Brain microvascular endothelial cell (primary cell): ENCODE data around the gene CCL19.

Experiments used
- DNase-seq: peaks from one replicate; pipeline ENCODE4 v3.0.0-alpha.2; 2020
- H3K27ac ChIP-seq: fragments of 250-450 bp; sonication (Bioruptor Pico); 2 replicates; pipeline ENCODE4 v1.5.1; 2020; ENCODE audit warnings: mild to moderate bottlenecking, moderate library complexity
- H3K27me3 ChIP-seq: fragments of 250-450 bp; sonication (Bioruptor Pico); replicated peaks from 2 replicates; pipeline ENCODE4 v1.5.1; 2020; ENCODE audit warnings: mild to moderate bottlenecking
- H3K36me3 ChIP-seq: fragments of 250-450 bp; sonication (Bioruptor Pico); replicated peaks from 2 replicates; pipeline ENCODE4 v1.5.1; 2020; ENCODE audit warnings: mild to moderate bottlenecking
- H3K4me3 ChIP-seq: 2 replicates; pipeline ENCODE4 v1.5.1; 2011; ENCODE audit warnings: low read depth, mild to moderate bottlenecking, control low read depth, low read length, moderate library complexity
- in situ Hi-C: cut with HindIII; loops from 2 replicates; pipeline ENCODE4 v1.10.0; 2017; ENCODE audit warnings: low sequenced_read_pairs, low pct_ligation_motif_present
- TF ChIP-seq, protein P1 (sequence below): IDR thresholded peaks from 2 replicates; pipeline ENCODE4 v1.5.1; 2011; ENCODE audit warnings: low read depth, mild to moderate bottlenecking, moderate library complexity, low read length, control low read depth, inconsistent platforms; ENCODE audit errors: missing control alignments

The CCL19 gene

DNA sequence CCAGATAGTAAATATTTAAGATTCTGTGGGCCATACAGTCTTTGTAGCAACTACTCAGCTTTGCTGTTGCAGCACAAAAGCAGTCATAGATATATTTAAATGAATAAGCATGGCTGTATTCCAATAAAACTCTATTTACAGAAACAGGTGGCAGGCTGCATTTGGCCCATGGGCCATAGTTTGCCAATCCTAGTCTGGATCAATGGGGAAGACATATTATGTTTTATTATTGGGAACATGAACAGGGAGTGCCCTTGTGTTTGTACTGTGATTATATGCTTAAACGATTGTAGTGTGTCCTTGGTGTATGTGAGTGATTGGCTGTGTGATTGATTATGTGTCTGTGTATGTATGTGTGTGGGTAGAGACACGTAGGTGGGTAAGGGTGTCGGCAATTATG is 16.6 kb downstream of the CCL19 start:
- TF ChIP-seq, protein P1, sequence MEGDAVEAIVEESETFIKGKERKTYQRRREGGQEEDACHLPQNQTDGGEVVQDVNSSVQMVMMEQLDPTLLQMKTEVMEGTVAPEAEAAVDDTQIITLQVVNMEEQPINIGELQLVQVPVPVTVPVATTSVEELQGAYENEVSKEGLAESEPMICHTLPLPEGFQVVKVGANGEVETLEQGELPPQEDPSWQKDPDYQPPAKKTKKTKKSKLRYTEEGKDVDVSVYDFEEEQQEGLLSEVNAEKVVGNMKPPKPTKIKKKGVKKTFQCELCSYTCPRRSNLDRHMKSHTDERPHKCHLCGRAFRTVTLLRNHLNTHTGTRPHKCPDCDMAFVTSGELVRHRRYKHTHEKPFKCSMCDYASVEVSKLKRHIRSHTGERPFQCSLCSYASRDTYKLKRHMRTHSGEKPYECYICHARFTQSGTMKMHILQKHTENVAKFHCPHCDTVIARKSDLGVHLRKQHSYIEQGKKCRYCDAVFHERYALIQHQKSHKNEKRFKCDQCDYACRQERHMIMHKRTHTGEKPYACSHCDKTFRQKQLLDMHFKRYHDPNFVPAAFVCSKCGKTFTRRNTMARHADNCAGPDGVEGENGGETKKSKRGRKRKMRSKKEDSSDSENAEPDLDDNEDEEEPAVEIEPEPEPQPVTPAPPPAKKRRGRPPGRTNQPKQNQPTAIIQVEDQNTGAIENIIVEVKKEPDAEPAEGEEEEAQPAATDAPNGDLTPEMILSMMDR = no peak
- Histone ChIP-seq H3K27ac (no peak overlapping the region), H3K27me3 (no peaks in the 10 kb centered on the region), H3K4me3 (no peak overlapping the region), H3K36me3 (no peaks in the 10 kb centered on the region)
- in situ Hi-C loops = no loop called here
- no peak for DNase-seq

DNA sequence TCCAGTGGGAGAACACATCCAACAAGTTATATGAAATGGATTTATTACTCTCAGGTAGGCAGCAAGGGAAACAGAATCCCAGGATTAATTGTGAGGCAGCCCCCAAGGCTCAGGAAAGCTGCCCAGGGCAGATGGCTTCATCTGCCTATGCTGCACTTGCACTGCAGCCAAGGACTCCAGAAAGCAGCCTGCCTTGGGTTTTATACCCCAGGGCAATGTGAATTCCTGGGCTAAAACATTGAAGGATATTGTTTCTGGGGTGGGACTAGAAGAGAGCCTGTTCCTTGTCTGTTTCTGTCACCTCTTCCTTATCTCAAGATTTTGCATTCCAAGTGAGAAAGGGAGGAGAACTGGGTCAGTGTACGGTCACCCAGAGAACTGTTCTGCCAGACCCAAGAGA is 19.8 kb downstream of the CCL19 start:
- Histone ChIP-seq H3K27ac (no peak overlapping the region), H3K36me3 (no peaks in the 10 kb centered on the region), H3K4me3 (no peak overlapping the region), H3K27me3 (no peaks in the 10 kb centered on the region)
- in situ Hi-C loops = no loop called here
- TF ChIP-seq, protein P1 = no peak
- DNase-seq = no peak

DNA sequence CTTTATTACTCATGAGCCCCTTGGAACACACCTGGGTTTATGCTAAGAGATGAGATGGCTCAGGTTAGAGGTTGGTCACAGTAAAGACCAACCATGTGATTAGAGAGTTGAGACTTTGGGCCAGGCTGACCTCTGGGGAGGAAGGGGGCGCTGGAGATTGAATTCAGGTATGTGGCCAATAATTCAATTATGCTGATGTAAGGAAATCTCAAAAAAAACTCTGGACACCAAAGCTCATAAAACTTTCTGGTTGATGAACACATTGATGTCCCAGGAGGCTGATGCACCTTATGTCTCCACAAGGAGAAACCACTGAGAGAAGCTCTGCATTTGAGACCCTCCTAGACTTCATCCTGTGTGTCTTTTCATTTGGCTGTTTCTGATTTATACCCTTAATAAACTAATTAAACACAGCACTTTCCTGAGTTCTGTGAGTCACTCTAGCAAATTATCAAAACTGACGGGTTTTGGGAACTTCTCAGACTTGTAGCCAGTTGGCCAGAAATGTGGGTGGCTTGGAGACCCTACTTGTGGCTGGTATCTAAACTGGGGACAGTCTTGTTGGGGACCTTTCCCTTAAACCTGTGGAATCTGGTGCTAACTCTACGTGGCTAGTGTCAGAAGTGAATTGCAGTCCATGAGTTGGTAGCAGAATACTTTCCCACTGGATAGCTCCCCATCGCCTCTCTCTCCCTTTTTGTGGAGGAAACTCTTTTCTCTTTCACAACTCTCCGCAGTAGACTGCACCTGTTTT is 21.1 kb downstream of the CCL19 start:
- no peaks in the 10 kb centered on the region for H3K27me3 ChIP-seq
- DNase-seq = no peak
- no peaks in the 10 kb centered on the region for H3K36me3 ChIP-seq
- H3K4me3 ChIP-seq = no peak overlapping the region
- TF ChIP-seq, protein P1 = no peak
- no peak overlapping the region for H3K27ac ChIP-seq
- in situ Hi-C loops = no loop called here

DNA sequence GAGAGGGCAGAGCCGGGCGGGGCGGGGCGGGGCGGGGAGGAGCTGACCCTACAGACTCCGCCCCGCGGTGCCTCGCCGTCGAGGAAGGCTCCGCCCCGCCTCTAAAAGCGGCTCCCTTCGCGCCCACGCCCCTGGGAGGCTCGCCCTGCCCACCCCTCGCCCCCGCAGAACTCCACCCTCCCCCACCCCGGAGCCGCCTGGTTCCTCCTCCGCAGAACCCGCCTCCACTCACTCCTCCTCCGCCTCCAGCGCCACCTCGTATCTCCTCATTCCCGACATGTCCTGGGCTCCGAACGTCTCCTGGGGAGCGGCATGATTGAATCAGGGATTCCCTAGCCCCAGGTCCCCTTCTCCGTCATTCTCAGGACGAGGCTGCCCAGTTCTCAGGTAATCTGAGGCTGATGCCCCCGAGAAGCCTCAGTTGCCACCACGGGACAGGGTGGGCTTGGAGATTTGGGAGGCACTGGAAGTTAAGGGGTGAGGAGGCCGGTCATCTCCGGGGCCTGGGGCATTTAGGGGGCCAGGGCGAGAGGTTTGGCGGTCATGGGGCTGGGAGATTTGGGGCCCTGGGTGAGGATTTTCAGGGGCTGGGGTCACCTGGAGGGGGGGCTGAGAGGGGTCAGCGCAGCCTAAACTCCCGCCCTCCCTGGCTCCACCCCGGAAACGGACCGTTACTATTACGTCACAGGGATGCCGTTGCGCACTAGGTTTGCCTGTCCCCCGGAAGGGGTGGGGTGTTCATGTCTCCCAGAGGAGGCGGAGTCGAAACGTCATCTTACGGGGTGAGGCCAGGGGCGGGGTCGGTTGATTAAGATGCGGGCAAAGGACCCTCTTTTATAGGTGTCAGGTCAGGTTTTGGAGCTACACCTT is 25.5 kb downstream of the CCL19 start:
- peak overlapping the region; percentile 84 for H3K4me3 ChIP-seq
- peak; percentile 89 for DNase-seq
- in situ Hi-C loops = no loop called here

DNA sequence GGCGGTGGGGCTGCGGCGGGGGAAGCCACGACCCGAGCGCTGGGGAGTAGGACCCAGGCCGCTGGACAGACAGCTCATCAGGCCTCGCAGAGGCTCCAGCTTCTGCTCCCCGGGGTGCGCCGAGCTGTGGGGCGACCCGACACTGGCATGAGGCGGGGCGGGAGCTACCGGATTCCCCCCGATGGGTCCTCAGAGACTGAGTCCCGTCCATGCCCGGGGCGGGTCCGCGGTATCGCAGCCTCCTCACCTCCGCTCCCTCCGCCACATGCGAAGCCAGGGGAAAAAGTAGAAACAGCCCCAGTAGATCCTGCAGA is 26.1 kb downstream of the CCL19 start:
- TF ChIP-seq, protein P1 = no peak
- in situ Hi-C loops = no loop called here
- Histone ChIP-seq H3K36me3 (no peaks in the 10 kb centered on the region), H3K27ac (no peak overlapping the region), H3K27me3 (no peaks in the 10 kb centered on the region), H3K4me3 (peak overlapping the region; percentile 63)
- no peak for DNase-seq

More for the DNA sequence above, 25.5 kb downstream of the CCL19 start:
- Histone ChIP-seq H3K36me3 (no peaks in the 10 kb centered on the region), H3K27ac (peak overlapping the region; percentile 84), H3K27me3 (no peaks in the 10 kb centered on the region)
- TF ChIP-seq, protein P1 = no peak
